Measurements from ENCODE around the gene CD320.
"Not testable (repeated sequence)": the region's sequence is repeated elsewhere in the genome, so short reads cannot be mapped to it uniquely, and the experiment has no call there.

The CD320 gene

DNA sequence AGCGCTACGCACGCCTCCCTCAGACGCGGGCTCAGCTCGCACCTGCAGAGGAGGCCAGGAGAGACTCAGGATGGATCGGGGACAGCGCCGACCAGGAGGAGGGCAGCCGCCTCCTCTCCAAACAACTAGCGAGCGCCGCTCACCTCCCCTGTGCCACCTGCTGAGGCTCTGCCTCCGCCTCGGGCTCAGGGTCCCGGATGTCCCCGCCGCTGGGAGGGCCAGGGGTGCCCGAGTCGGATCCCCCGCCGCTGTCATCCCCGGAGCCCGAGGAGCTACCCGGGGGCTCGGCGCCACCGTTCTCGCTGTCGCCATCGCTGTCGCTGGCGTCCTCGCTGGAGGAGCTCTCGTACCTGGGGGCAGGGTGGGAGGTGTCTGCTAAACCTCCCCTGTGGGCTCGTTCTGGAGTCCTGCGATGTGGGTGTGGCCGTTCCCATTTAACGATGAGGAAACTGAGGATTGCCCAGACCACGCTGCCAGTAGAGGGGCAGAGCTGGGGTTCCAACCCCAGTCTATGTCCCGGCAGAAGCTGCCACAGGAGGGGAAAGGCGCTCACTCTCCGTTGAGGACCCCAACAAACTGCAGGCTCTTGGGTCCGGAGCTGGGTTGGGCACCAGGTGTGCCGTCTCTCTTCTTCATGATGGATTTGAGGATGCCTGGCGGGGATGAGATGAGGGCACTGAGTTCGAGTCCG lies 25.8 kb upstream of the CD320 start:
- no peak for DNase-seq (ENCODE audit: low spot score)

- no peak for DNase-seq (ENCODE audit: low spot score)
Measured at GRCh38 chr19:8332976-8333766, 25.0 kb upstream of the CD320 start.

DNA sequence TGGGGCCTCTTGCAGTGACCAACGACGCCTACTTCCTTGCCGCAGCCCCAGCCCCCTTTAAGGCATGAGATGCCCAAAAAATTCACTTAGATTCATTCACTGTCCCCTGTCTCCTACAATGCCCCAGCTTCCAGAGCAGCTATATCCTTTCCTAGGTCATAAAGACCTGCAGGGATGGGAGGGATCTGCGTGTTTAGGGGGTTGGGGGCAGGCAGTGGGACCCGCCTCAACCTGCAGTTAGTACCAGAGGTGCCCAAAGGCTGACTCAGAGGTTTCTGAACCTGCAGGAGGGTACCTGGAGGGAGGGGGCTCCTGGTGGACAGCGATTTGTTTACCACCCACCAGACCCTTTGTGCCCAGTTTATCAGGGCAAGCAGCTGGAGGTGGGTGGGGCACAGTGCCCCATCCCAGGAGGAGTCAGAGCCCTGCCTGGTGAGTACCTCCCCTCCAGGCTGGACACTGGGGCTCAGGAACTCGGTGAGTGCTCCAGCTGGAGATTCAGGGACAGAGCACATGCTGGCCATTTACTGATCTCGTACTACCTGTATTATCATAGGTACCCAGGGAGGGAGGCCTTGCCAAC lies 23.2 kb upstream of the CD320 start:
- no peak for DNase-seq (ENCODE audit: low spot score)

DNA sequence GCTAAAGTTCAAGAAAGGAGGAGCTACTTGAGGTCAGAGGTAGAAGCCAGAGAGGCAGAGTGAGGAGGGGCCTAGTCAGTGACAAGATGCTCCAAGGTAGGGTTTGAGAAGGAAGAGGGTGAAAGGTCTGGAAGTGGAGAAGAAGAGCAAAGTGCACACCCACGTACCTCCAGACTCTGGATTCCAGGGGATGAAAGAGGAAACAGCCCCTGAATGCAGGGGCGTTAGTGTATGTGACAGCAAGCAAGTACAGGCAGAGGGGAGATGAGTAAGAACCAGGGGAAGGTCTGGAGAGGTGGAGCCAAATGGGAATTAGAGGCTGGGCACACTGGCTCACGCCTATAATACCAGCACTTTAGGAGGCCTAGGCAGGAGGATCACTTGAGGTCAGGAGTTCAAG lies 21.8 kb upstream of the CD320 start:
- no peak for DNase-seq (ENCODE audit: low spot score)

DNA sequence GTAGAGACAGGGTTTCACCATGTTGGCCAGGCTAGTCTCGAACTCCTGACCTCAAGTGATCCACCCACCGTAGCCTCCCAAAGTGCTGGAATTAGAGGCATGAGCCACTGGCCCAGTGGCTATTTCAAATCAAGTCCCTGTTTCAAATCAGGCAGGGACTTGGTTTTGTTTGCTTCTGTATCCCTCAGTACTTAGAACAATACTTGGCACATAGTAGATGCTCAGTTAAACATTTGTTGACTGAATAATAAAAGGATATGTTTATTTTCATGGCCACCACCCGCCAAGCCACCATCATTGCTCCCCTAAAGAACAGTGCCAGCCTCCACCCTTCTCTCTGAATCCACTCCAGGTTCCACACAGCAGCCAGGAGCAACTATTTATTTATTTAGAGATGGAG lies 17.3 kb upstream of the CD320 start:
- DNase-seq (ENCODE audit: low spot score): no peak

- DNase-seq (ENCODE audit: low spot score): no peak
Measured at GRCh38 chr19:8324186-8325050, 16.3 kb upstream of the CD320 start.

DNA sequence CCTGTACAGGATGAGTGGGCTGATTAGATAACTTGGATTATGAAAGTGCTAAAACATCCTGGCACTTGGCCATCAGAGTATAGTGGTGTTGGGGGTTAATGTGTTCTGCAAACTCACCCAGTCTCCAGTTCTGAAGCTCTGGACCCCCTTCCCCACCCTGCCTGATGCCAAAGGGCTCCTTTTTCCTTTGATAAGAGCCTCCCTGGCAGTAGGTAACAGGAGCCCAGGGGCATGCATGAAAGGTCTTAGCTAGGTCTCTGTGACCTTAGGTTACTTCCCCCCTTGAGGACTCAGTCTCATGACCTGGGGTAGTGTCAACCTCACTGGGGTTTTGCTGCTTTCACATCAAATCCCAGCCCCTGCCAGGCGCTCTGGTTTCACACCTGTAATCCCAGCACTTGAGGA lies 15.6 kb upstream of the CD320 start:
- DNase-seq (ENCODE audit: low spot score): no peak

GRCh38 chr19:8322638-8322997 lies 14.5 kb upstream of the CD320 start:
- DNase-seq (ENCODE audit: low spot score): no peak

DNA sequence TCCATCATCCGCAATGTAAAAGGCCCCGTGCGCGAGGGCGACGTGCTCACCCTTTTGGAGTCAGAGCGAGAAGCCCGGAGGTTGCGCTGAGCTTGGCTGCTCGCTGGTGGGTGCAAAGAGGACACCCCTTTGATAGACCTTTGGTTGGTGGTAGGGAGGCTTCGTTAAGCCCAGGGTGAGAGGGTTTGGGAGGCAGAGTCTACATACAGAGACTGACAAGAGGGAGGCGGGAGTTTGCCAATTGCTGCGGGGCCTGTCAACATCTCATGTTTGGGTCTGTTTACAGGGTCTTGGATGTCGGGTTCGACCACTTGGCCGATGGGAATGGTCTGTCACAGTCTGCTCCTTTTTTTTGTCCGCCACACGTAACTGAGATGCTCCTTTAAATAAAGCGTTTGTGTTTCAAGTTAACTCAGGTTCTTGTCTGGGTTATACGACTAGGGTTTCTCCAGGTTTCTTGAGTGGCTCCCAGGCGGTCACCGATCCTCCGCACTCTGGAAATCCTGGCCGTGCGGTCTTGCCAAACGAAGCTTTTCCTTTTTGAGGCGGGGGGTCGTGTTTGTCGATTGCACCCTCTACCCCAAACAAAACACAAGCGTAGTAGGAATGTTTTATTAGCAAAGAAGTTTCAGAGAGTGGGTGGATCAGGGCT lies 14.0 kb upstream of the CD320 start:
- no peak for DNase-seq (ENCODE audit: low spot score)

GRCh38 chr19:8321067-8321985 lies 13.2 kb upstream of the CD320 start, which contains the start of the genes NDUFA7 and RPS28:
Gene NDUFA7, minus strand, starts transcription at chr19:8321375. Its CDS starts 17 bp downstream, at chr19:8321358.
Gene RPS28, plus strand, starts transcription at chr19:8321496. Its CDS starts 35 bp downstream, at chr19:8321531.
- DNase-seq (ENCODE audit: low spot score): peak; percentile 96

- DNase-seq (ENCODE audit: low spot score): no peak
Measured at GRCh38 chr19:8320564-8321066, 12.5 kb upstream of the CD320 start.

DNA sequence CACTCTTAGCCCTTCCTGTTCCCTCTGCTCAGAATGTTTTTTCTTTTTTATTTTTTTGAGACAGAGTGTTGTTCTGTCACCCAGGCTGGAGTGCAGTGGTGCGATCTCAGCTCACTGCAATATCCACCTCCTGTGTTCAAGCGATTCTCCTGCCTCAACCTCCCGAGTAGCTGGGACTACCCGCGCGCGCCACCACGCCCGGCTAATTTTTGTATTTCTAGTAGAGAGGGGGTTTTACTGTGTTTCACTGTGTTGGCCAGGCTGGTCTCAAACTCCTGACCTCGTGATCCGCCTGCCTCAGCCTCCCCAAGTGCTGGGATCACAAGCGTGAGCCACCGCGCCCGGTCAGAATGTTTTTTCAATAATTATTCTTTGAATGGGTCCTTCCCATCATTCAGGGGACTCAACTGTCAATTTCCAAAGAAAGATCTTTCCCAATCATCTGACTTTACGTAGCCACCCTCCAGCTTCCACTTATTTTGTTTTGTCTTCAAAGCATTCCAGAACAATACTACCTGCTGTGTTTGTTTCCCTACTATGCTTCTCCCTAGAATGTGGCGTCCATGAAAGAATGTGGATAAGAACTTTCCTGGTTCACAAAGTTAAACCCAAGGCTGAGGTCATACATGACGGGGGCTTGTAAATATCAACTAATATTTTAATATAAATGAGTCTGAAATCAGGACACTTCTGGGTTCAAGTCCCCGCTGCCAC lies 11.8 kb upstream of the CD320 start:
- no peak for DNase-seq (ENCODE audit: low spot score)

DNA sequence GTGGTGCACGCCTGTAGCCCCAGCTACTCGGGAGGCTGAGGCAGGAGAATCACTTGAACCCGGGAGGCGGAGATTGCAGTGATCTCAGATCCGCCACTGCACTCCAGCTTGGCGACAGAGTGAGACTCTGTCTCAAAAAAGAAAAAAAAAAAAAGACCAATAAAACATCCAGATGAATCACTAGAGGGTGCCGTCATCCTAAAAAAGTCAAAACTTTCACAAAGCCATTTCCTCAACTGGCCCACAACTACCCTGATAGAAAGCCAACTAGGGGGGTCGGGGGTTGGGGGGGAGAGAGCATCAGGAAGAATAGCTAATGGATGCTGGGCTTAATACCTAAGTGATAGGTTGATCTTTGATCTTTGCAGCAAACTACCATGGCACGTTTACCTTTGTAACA lies 10.7 kb upstream of the CD320 start:
- DNase-seq (ENCODE audit: low spot score): not testable (repeated sequence)

DNA sequence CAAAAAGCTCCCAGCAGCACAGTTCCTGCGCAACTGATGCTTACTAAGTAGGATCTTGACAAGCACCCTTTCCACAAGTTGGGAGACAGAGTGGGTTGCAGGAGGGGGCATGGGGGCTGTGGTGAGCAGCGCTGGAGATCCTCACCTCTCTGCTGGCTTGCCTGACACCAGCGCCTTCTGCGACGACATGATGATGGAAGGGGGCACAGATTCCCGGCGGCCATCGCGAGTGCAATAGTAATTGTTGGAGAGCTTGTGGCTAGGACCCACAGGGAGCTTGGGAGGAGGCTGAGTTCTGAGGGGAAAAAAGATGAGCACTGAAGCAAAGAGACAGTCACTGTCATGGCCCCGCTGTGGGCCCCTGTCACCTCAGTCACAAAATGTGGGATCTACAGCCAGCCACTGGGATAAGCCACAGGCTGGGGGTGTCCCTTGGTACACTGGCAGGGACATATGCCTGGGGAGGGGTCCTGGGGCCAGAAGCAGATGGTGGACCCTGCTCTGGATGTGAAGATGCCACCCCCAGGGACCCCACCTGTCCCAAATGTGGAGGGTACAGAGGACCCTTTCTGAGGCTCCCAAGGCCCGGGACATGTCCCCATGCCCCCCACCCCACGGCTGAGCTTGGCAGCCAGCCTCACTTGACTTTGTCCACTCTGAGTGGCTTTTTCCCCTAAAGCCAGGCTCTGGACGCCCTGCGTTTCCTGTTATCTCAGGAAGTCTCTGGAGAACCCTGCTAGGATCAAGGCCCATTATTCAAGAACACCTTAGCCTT lies 8.4 kb upstream of the CD320 start:
- no peak for DNase-seq (ENCODE audit: low spot score)

- DNase-seq (ENCODE audit: low spot score): not testable (repeated sequence)
Measured at GRCh38 chr19:8314981-8315640, 7.0 kb upstream of the CD320 start.

- no peak for DNase-seq (ENCODE audit: low spot score)
Measured at GRCh38 chr19:8311461-8312260, 3.5 kb upstream of the CD320 start.

DNA sequence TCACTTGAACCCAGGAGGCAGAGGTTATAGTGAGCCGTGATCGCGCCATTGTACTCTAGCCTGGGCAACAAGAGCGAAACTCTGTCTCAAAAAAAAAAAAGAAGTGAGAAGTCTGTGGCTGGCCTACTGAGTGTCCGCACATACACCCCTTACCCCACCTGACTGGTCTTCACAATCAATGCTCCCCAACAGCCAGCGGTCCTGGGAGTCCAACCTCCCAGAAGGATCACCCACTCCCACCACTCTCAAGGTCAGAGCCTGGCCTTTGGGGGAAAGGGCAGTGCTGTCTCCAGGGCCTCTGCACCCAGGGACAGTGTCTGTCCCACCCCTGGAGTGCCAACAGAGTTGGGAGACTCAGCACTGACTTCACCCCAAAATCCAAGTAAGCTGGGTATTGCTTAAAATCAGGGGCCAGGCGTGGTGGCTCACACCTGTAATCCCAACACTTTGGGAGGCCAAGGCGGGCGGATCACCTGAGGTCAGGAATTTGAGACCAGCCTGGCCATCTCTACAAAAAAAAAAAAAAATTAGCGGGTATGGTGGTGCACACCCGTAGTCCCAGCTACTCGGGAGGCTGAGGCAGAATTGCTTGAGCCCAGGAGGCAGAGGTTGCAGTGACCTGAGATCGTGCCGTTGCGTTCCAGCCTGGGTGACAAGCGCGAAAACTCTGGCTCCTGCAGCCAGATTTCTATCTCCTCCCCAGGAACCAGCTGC lies 2.3 kb upstream of the CD320 start:
- DNase-seq (ENCODE audit: low spot score): no peak
